Neural progenitor cell (in vitro differentiated cells): Measurements from ENCODE around the gene MYOZ3. TPM values are rescaled to one million over a fixed set of nuclear protein-coding genes. Genes with fewer than 3 reads are reported as not detected.

Experiments used
- DNase-seq: peaks from one replicate; pipeline ENCODE4 v3.0.0-alpha.2; 2016; ENCODE audit warnings: low spot score
- H2AFZ ChIP-seq: fragments of 200-600 bp; sonication (generic); replicated peaks from 2 replicates; pipeline ENCODE4 v1.6.1; 2016; ENCODE audit warnings: antibody characterized with exemption
- H3F3A ChIP-seq: fragments of 200-600 bp; sonication (generic); 2 replicates; pipeline ENCODE4 v1.6.1; 2016; ENCODE audit warnings: antibody characterized with exemption, low read depth
- H3K27ac ChIP-seq: fragments of 200-600 bp; sonication (generic); 2 replicates; pipeline ENCODE4 v1.5.1; 2016; ENCODE audit warnings: mild to moderate bottlenecking
- H3K27me3 ChIP-seq: fragments of 200-600 bp; sonication (generic); 2 replicates; pipeline ENCODE4 v1.6.1; 2016; ENCODE audit warnings: mild to moderate bottlenecking, moderate library complexity
- H3K36me3 ChIP-seq: fragments of 200-600 bp; sonication (generic); 2 replicates; pipeline ENCODE4 v1.5.1; 2016
- H3K4me1 ChIP-seq: fragments of 200-600 bp; sonication (generic); 2 replicates; pipeline ENCODE4 v1.6.1; 2016; ENCODE audit warnings: mixed run types
- H3K4me2 ChIP-seq: fragments of 200-600 bp; sonication (generic); 2 replicates; pipeline ENCODE4 v1.6.1; 2016
- H3K4me3 ChIP-seq: fragments of 200-600 bp; sonication (generic); 2 replicates; pipeline ENCODE4 v1.5.1; 2016
- H3K79me2 ChIP-seq: fragments of 200-600 bp; sonication (generic); 2 replicates; pipeline ENCODE4 v1.6.1; 2016; ENCODE audit warnings: low read depth
- H3K9ac ChIP-seq: fragments of 200-600 bp; sonication (generic); 2 replicates; pipeline ENCODE4 v1.6.1; 2016
- H3K9me3 ChIP-seq: fragments of 200-600 bp; sonication (generic); 2 replicates; pipeline ENCODE4 v1.5.1; 2016; ENCODE audit warnings: low read depth
- H4K20me1 ChIP-seq: fragments of 200-600 bp; sonication (generic); 2 replicates; pipeline ENCODE4 v1.6.1; 2016; ENCODE audit warnings: low read depth
- H3K27ac Mint-ChIP-seq: 3 replicates; pipeline ENCODE4 v1.8.0; 2021; ENCODE audit warnings: mixed read lengths
- H3K27me3 Mint-ChIP-seq: 2 replicates; pipeline ENCODE4 v1.8.0; 2022; ENCODE audit warnings: low read depth, mild to moderate bottlenecking, inconsistent platforms, moderate library complexity, mixed read lengths; ENCODE audit not compliant: insufficient read depth
- H3K36me3 Mint-ChIP-seq: 3 replicates; pipeline ENCODE4 v1.8.0; 2021; ENCODE audit warnings: mixed read lengths
- H3K4me1 Mint-ChIP-seq: 3 replicates; pipeline ENCODE4 v1.8.0; 2021; ENCODE audit warnings: mixed read lengths
- H3K4me3 Mint-ChIP-seq: 3 replicates; pipeline ENCODE4 v1.8.0; 2021; ENCODE audit warnings: mild to moderate bottlenecking, moderate library complexity, mixed read lengths
- H3K9me3 Mint-ChIP-seq: 3 replicates; pipeline ENCODE4 v1.8.0; 2020; ENCODE audit warnings: mixed read lengths
- CTCF ChIP-seq: fragments of 200-600 bp; sonication (generic); IDR thresholded peaks from 2 replicates; pipeline ENCODE4 v1.5.1; 2017; ENCODE audit warnings: antibody characterized with exemption, mild to moderate bottlenecking
- EZH2 ChIP-seq: fragments of 200-600 bp; sonication (generic); IDR thresholded peaks from 2 replicates; pipeline ENCODE4 v1.6.1; 2017; ENCODE audit warnings: antibody characterized with exemption, mild to moderate bottlenecking, moderate library complexity
- EZH2phosphoT487 ChIP-seq: fragments of 200-600 bp; sonication (generic); IDR thresholded peaks from 2 replicates; pipeline ENCODE4 v1.6.1; 2017; ENCODE audit warnings: antibody characterized with exemption
- total RNA-seq: library from RNA; depleted of rRNA; stranded (reverse); fragments of >200 nt; gene quantifications from 2 replicates; pipeline ENCODE4 v1.2.3, GENCODE V29; 2015; ENCODE audit warnings: low replicate concordance

MYOZ3 gene
- total RNA-seq, 1 donor from 2014 or later: 0.90 TPM

GRCh38 chr5:150637245-150638052, 23.6 kb upstream of the MYOZ3 start:
- H3K27ac Mint-ChIP-seq: peak overlapping the region; percentile 42
- Histone ChIP-seq H3K79me2 (no peaks in the 10 kb centered on the region), H3K36me3 (no peaks in the 10 kb centered on the region), H3K4me3 (no peak overlapping the region), H3F3A (peaks cover 23% of the 10 kb centered on the region), H3K9ac (no peak overlapping the region), H2AFZ (no peak overlapping the region), H3K4me2 (peak overlapping the region; percentile 0), H3K4me1 (peaks cover 38% of the 10 kb centered on the region), H4K20me1 (no peaks in the 10 kb centered on the region), H3K9me3 (no peaks in the 10 kb centered on the region), H3K27ac (no peak overlapping the region), H3K27me3 (no peaks in the 10 kb centered on the region)
- TF ChIP-seq EZH2phosphoT487 (no peak), CTCF (no peak), EZH2 (no peak)
- no peak overlapping the region for H3K4me3 Mint-ChIP-seq
- peaks cover 40% of the 10 kb centered on the region for H3K4me1 Mint-ChIP-seq
- peak; percentile 67 for DNase-seq
- no peaks in the 10 kb centered on the region for H3K36me3 Mint-ChIP-seq
- peaks cover 9% of the 10 kb centered on the region for H3K27me3 Mint-ChIP-seq
- no peaks in the 10 kb centered on the region for H3K9me3 Mint-ChIP-seq

- TF ChIP-seq EZH2 (no peak), CTCF (no peak), EZH2phosphoT487 (no peak)
- H3K27me3 ChIP-seq: no peaks in the 10 kb centered on the region
- peaks cover 23% of the 10 kb centered on the region for H3F3A ChIP-seq
- no peak overlapping the region for H3K4me3 ChIP-seq
- H3K36me3 ChIP-seq: no peaks in the 10 kb centered on the region
- H2AFZ ChIP-seq: no peak overlapping the region
- H3K9ac ChIP-seq: no peak overlapping the region
- H3K27ac ChIP-seq: no peak overlapping the region
- H3K27me3 Mint-ChIP-seq: peaks cover 9% of the 10 kb centered on the region
- no peak overlapping the region for H3K4me3 Mint-ChIP-seq
- no peaks in the 10 kb centered on the region for H3K9me3 ChIP-seq
- H3K4me1 Mint-ChIP-seq: peaks cover 46% of the 10 kb centered on the region
- H4K20me1 ChIP-seq: no peaks in the 10 kb centered on the region
- peak overlapping the region; percentile 0 for H3K4me2 ChIP-seq
- no peak for DNase-seq
- no peaks in the 10 kb centered on the region for H3K9me3 Mint-ChIP-seq
- no peak overlapping the region for H3K27ac Mint-ChIP-seq
- no peaks in the 10 kb centered on the region for H3K79me2 ChIP-seq
- H3K4me1 ChIP-seq: peaks cover 44% of the 10 kb centered on the region
- H3K36me3 Mint-ChIP-seq: no peaks in the 10 kb centered on the region
Measured at GRCh38 chr5:150638053-150638444, 23.0 kb upstream of the MYOZ3 start.

- Histone ChIP-seq H3K4me1 (peaks cover 47% of the 10 kb centered on the region), H3K79me2 (no peaks in the 10 kb centered on the region), H3F3A (peaks cover 26% of the 10 kb centered on the region), H3K4me3 (no peak overlapping the region), H3K9me3 (no peaks in the 10 kb centered on the region), H3K27me3 (no peaks in the 10 kb centered on the region), H3K9ac (no peak overlapping the region), H3K27ac (peak overlapping the region; percentile 11), H3K4me2 (no peak overlapping the region), H3K36me3 (no peaks in the 10 kb centered on the region), H2AFZ (peak overlapping the region; percentile 23), H4K20me1 (no peaks in the 10 kb centered on the region)
- H3K27ac Mint-ChIP-seq: peak overlapping the region; percentile 71
- H3K36me3 Mint-ChIP-seq: no peaks in the 10 kb centered on the region
- no peaks in the 10 kb centered on the region for H3K9me3 Mint-ChIP-seq
- no peak for DNase-seq
- peak overlapping the region; percentile 60 for H3K4me3 Mint-ChIP-seq
- TF ChIP-seq EZH2phosphoT487 (no peak), EZH2 (no peak), CTCF (no peak)
- peaks cover 11% of the 10 kb centered on the region for H3K27me3 Mint-ChIP-seq
- H3K4me1 Mint-ChIP-seq: peaks cover 50% of the 10 kb centered on the region
Measured at GRCh38 chr5:150638488-150639376, 22.3 kb upstream of the MYOZ3 start.
